ENCODE data around the gene CTIF.

The CTIF gene

GRCh38 chr18:48884771-48885170 lies 345.9 kb downstream of the CTIF start:
- no peak overlapping the region for H3K4me3 ChIP-seq (ENCODE audit: low read depth, low read length)
- no peak for DNase-seq (ENCODE audit: low read depth)
- TF ChIP-seq CTCF (IDR thresholded peaks at IDR 0.05; ENCODE audit: control insufficient read depth, extremely low read depth, insufficient read depth): no peak

DNA sequence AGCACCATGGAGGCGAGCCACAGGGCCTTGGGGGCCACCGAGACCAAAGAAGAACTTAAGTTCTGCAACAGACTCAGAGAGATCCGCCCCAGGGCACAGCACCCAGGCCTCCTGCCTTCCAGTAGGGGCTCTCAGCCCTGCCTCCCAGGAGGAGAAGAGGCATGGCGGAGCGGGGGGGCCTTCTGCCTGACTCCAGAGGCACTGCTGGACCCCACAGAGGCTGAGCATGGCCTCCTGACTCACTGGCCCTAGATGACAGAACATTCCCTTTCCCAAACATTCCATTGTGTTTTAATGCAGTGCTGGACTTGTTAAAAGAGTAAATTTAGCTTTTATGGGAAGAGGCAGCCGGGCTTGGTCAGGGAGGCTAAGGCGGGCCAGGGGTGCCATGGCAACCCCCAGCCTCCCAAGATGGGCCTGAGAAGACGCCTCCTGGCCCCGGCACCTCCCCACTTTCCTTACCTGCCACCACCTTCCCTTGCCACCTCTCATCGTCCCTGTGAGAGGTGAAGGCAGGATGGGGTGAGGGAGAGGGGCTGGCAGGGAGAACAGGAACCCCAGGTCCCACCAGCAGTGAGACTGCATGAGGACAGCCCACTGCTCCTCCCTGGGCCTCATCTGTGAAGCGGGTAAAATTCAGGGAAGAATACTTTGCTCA lies 346.6 kb downstream of the CTIF start:
- DNase-seq (ENCODE audit: low read depth): no peak
- TF ChIP-seq CTCF (IDR thresholded peaks at IDR 0.05; ENCODE audit: control insufficient read depth, extremely low read depth, insufficient read depth): no peak
- H3K4me3 ChIP-seq (ENCODE audit: low read depth, low read length): no peak overlapping the region

DNA sequence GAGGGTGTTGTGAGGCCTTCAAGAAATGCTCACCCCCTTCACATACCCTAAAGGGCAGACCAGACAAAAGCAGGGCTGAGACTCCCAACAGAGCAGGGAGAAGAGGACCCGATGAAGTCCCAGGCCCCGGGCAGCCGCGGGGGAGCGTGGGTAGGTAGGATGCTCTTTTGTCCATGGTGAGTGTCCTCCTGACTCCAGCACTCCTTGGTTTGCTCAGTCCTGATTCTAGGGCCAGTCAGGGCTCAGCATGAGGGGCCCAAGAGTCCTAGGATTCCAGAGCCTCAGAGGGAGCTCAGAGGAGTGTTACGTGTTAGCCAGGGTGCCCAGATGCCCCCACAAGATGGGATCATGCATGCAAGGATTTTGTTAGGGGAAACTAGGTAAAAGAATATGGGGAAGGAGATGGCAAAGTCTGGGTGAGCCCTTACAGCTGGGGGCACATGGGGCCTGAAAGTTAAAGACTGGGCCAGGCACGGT lies 347.1 kb downstream of the CTIF start:
- H3K4me3 ChIP-seq (ENCODE audit: low read depth, low read length): no peak overlapping the region
- no peak for DNase-seq (ENCODE audit: low read depth)
- no peak for TF ChIP-seq CTCF (IDR thresholded peaks at IDR 0.05; ENCODE audit: control insufficient read depth, extremely low read depth, insufficient read depth)

- TF ChIP-seq CTCF (IDR thresholded peaks at IDR 0.05; ENCODE audit: control insufficient read depth, extremely low read depth, insufficient read depth): no peak
- H3K4me3 ChIP-seq (ENCODE audit: low read depth, low read length): no peak overlapping the region
- no peak for DNase-seq (ENCODE audit: low read depth)
Measured at GRCh38 chr18:48886520-48887293, 347.9 kb downstream of the CTIF start.

DNA sequence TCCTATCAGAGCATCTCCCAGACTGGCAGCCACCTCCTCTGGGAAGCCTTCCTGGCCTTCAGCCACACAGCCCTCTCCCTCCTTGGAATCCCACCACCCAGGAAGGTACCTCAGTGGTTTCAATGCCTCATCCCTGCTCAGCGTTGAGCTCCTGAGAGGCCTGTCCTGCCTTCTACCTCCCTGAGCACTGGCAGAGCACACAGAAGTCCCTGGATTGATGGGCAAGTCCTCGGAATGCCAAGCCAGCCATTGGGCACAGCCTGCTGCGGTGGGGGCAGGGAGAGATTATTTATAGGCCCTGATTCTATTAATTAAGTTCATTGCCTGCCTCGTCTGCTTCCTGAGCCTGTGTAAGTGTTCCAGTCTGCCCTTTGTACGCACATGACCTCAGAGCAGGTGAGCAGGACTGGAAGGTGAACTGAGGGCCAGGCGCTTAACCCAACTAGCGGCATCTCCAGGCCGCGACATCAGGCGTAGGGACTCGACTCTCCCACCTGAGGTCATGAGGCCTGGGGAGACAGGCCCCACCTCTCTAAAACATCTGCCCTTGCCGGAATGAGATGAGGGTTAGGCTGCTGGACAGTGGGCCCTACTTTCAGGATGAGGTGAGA lies 348.6 kb downstream of the CTIF start:
- no peak overlapping the region for H3K4me3 ChIP-seq (ENCODE audit: low read depth, low read length)
- no peak for TF ChIP-seq CTCF (IDR thresholded peaks at IDR 0.05; ENCODE audit: control insufficient read depth, extremely low read depth, insufficient read depth)
- no peak for DNase-seq (ENCODE audit: low read depth)

DNA sequence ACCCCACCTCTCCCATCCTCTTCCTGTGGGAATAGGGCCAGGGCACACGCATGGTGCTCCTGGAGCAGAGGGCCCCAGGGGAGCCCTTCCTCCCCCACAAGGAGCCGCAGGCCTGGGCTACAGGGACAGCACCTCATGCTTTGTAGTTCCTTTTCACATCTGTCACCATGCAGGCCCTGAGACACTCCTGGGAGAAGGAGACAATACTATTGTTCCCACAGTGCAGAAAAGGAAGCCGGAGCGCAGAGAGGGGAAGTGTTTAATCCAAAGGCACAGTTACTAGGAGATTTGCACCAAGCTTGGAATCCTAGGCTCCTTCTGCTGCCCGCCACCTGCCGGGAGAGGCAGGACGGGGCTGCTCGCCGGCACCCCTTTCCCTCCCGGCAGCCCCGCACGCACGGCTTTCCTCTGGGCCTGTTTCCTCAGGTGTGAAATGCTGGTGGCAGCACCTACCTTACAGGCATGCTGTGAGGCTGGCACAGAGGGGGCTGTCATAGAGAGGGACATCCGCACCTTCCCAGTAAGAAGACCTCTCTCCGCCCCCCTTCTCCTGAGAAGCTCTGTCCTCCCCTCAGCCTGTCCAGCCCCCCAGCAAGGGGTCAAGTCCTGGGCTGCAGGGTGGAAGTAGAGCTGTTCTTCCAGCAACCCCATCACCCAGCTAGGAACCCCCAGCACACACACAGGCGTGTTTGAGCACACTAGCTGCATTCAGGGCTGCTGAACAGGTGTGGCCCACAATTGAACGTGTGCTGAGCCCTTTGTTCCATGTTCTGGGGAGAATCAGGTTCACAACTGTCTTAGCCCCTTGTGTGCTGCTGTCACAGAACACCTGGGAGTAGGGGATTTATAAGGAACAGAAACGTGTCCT lies 349.3 kb downstream of the CTIF start:
- TF ChIP-seq CTCF (IDR thresholded peaks at IDR 0.05; ENCODE audit: control insufficient read depth, extremely low read depth, insufficient read depth): no peak
- DNase-seq (ENCODE audit: low read depth): no peak

More for the DNA sequence above, 349.3 kb downstream of the CTIF start:
- no peak overlapping the region for H3K4me3 ChIP-seq (ENCODE audit: low read depth, low read length)
